Liver (tissue), 2 donors: Measurements from ENCODE around the gene BACH1.

Experiments used
- GABPA ChIP-seq, 2 donors: IDR thresholded peaks in 1 of 2; conservative IDR thresholded peaks in 1 of 2; 2 replicates each; pipeline ENCODE4 v1.6.1; 2016; ENCODE audit warnings: antibody characterized with exemption in 2 of 2, mild to moderate bottlenecking in 1 of 2, moderate library complexity in 1 of 2
- TF ChIP-seq, protein P1 (sequence below): IDR thresholded peaks from 2 replicates; pipeline ENCODE4 v1.6.1; 2016; ENCODE audit warnings: antibody characterized with exemption
- donor health status: healthy.

DNA sequence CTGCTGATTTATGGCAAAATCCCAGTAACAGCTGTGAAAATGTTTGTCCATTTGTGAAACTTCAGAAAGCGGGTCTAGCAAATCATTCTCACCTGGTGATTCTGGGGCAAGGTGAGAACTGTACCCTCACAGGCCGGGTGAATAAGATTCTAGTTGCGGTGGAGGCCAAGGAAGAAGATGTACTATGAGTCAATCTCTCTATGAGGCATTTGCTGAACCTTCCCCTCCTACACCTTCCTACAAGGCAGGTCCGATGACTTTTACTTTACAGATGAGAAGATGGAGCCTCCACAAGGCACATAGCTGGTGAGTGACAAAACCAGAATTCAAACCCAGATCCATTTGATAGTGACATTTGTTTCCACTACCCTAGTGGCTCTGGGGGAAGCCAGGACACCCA lies 72.7 kb downstream of the BACH1 start:
- TF ChIP-seq, protein P1, sequence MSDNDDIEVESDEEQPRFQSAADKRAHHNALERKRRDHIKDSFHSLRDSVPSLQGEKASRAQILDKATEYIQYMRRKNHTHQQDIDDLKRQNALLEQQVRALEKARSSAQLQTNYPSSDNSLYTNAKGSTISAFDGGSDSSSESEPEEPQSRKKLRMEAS, result no peak
- TF ChIP-seq GABPA (IDR thresholded peaks at IDR 0.05 in 1 of 2, conservative IDR thresholded peaks at IDR 0.05 in 1 of 2), result no peak
